ENCODE results near the gene SLCO3A1. TPM values are rescaled to one million over a fixed set of nuclear protein-coding genes. Genes with fewer than 3 reads are reported as not detected.

The SLCO3A1 gene
- total and polyA plus RNA-seq, 2 donors (not counting 1 experiment from before 2014, with no cell fraction given): 8.1 to 16.8 TPM

- Histone ChIP-seq H3K4me2 (ENCODE audit: extremely low read depth, insufficient read depth, low read length) (no peak overlapping the region), H3K27me3 (ENCODE audit: control insufficient read depth, insufficient read depth, low read length) (no peaks in the 10 kb centered on the region), H3K4me3 (replicated peaks in 1 of 4; ENCODE audit: control extremely low read depth in 1 of 4, insufficient read depth in 1 of 4, low read depth in 3 of 4, low read length in 4 of 4) (no peak overlapping the region), H3K4me1 (ENCODE audit: control insufficient read depth, extremely low read depth, insufficient read depth, low read length) (no peaks in the 10 kb centered on the region), H2AFZ (ENCODE audit: low read length) (no peak overlapping the region), H3K9ac (ENCODE audit: insufficient read depth, low read length) (no peak overlapping the region), H3K79me2 (ENCODE audit: control insufficient read depth, insufficient read depth, low read length) (no peaks in the 10 kb centered on the region), H3K9me3 (ENCODE audit: control insufficient read depth, insufficient read depth, low read depth, low read length) (no peaks in the 10 kb centered on the region), H3K36me3 (ENCODE audit: control insufficient read depth, insufficient read depth, low read length) (no peaks in the 10 kb centered on the region), H3K27ac (ENCODE audit: insufficient read depth, low read length) (no peak overlapping the region), H4K20me1 (ENCODE audit: control insufficient read depth, extremely low read depth, insufficient read depth, low read length) (no peaks in the 10 kb centered on the region)
- DNase-seq (ENCODE audit: low read depth in 2 of 2): no peak
- no peak for TF ChIP-seq EZH2 (IDR thresholded peaks at IDR 0.05; ENCODE audit: low read length, missing control alignments)
- TF ChIP-seq CTCF (conservative IDR thresholded peaks at IDR 0.05 in 1 of 2, IDR thresholded peaks at IDR 0.05 in 1 of 2; ENCODE audit: low read depth in 1 of 2, low read length in 2 of 2): no peak
Observed at GRCh38 chr15:91924837-91925495, 71.5 kb downstream of the SLCO3A1 start.

GRCh38 chr15:91925794-91926193 is 72.3 kb downstream of the SLCO3A1 start:
- H3K4me1 ChIP-seq (ENCODE audit: control insufficient read depth, extremely low read depth, insufficient read depth, low read length): no peaks in the 10 kb centered on the region
- no peak overlapping the region for H3K4me3 ChIP-seq (replicated peaks in 1 of 4; ENCODE audit: control extremely low read depth in 1 of 4, insufficient read depth in 1 of 4, low read depth in 3 of 4, low read length in 4 of 4)
- no peaks in the 10 kb centered on the region for H4K20me1 ChIP-seq (ENCODE audit: control insufficient read depth, extremely low read depth, insufficient read depth, low read length)
- no peak overlapping the region for H3K9ac ChIP-seq (ENCODE audit: insufficient read depth, low read length)
- DNase-seq (ENCODE audit: low read depth in 2 of 2): no peak
- H3K27me3 ChIP-seq (ENCODE audit: control insufficient read depth, insufficient read depth, low read length): no peaks in the 10 kb centered on the region
- no peak for TF ChIP-seq CTCF (conservative IDR thresholded peaks at IDR 0.05 in 1 of 2, IDR thresholded peaks at IDR 0.05 in 1 of 2; ENCODE audit: low read depth in 1 of 2, low read length in 2 of 2)
- no peak for TF ChIP-seq EZH2 (IDR thresholded peaks at IDR 0.05; ENCODE audit: low read length, missing control alignments)
- H3K36me3 ChIP-seq (ENCODE audit: control insufficient read depth, insufficient read depth, low read length): no peaks in the 10 kb centered on the region
- H3K27ac ChIP-seq (ENCODE audit: insufficient read depth, low read length): no peak overlapping the region
- no peak overlapping the region for H3K4me2 ChIP-seq (ENCODE audit: extremely low read depth, insufficient read depth, low read length)
- no peaks in the 10 kb centered on the region for H3K9me3 ChIP-seq (ENCODE audit: control insufficient read depth, insufficient read depth, low read depth, low read length)
- no peak overlapping the region for H2AFZ ChIP-seq (ENCODE audit: low read length)
- H3K79me2 ChIP-seq (ENCODE audit: control insufficient read depth, insufficient read depth, low read length): no peaks in the 10 kb centered on the region

GRCh38 chr15:91926908-91927270 is 73.4 kb downstream of the SLCO3A1 start:
- Histone ChIP-seq H3K4me3 (replicated peaks in 1 of 4; ENCODE audit: control extremely low read depth in 1 of 4, insufficient read depth in 1 of 4, low read depth in 3 of 4, low read length in 4 of 4) (no peak overlapping the region), H3K9me3 (ENCODE audit: control insufficient read depth, insufficient read depth, low read depth, low read length) (no peaks in the 10 kb centered on the region), H3K79me2 (ENCODE audit: control insufficient read depth, insufficient read depth, low read length) (no peaks in the 10 kb centered on the region), H4K20me1 (ENCODE audit: control insufficient read depth, extremely low read depth, insufficient read depth, low read length) (no peaks in the 10 kb centered on the region), H3K36me3 (ENCODE audit: control insufficient read depth, insufficient read depth, low read length) (no peaks in the 10 kb centered on the region), H3K4me1 (ENCODE audit: control insufficient read depth, extremely low read depth, insufficient read depth, low read length) (no peaks in the 10 kb centered on the region), H3K27me3 (ENCODE audit: control insufficient read depth, insufficient read depth, low read length) (no peaks in the 10 kb centered on the region), H3K4me2 (ENCODE audit: extremely low read depth, insufficient read depth, low read length) (no peak overlapping the region), H3K9ac (ENCODE audit: insufficient read depth, low read length) (no peak overlapping the region), H3K27ac (ENCODE audit: insufficient read depth, low read length) (no peak overlapping the region), H2AFZ (ENCODE audit: low read length) (no peak overlapping the region)
- no peak for TF ChIP-seq CTCF (conservative IDR thresholded peaks at IDR 0.05 in 1 of 2, IDR thresholded peaks at IDR 0.05 in 1 of 2; ENCODE audit: low read depth in 1 of 2, low read length in 2 of 2)
- no peak for TF ChIP-seq EZH2 (IDR thresholded peaks at IDR 0.05; ENCODE audit: low read length, missing control alignments)
- peak in 1 of 2 donors; percentile 16 for DNase-seq (ENCODE audit: low read depth in 2 of 2)
